ENCODE data around the gene TMEM169.
A peak's percentile ranks its signal among the peaks of the same experiment; 100 is the strongest.

Gene TMEM169

GRCh38 chr2:216081487-216082116, at the start of gene TMEM169, which contains the start of gene PECR:
TMEM169 (plus strand) TSS chr2:216081919; CDS start chr2:216095964, 14,045 bp downstream.
PECR (minus strand) TSS chr2:216081809; CDS start chr2:216081741, 68 bp downstream.
- Histone ChIP-seq H3K9me3 (ENCODE audit: control insufficient read depth, low read length) (no peaks in the 10 kb centered on the region), H3K36me3 (ENCODE audit: control insufficient read depth, insufficient read depth, low read length, severe bottlenecking) (no peaks in the 10 kb centered on the region), H3K9ac (ENCODE audit: low read length) (peak within 1 kb of the TSS; percentile 95), H3K27me3 (replicated peaks; ENCODE audit: control insufficient read depth, insufficient read depth, low read length) (no peaks in the 10 kb centered on the region), H3K4me3 (ENCODE audit: low read length) (peak within 1 kb of the TSS; percentile 93), H3K4me1 (ENCODE audit: control insufficient read depth, insufficient read depth, low read length) (peaks cover 18% of the 10 kb centered on the region)
- peak; percentile 85 for DNase-seq (ENCODE audit: low read depth)

- H3K4me3 ChIP-seq (ENCODE audit: low read length) = no peak overlapping the region
- H3K4me1 ChIP-seq (ENCODE audit: control insufficient read depth, insufficient read depth, low read length) = peaks cover 13% of the 10 kb centered on the region
- DNase-seq (ENCODE audit: low read depth) = peak; percentile 80
- no peaks in the 10 kb centered on the region for H3K9me3 ChIP-seq (ENCODE audit: control insufficient read depth, low read length)
- peaks cover 47% of the 10 kb centered on the region for H3K36me3 ChIP-seq (ENCODE audit: control insufficient read depth, insufficient read depth, low read length, severe bottlenecking)
- no peaks in the 10 kb centered on the region for H3K27me3 ChIP-seq (replicated peaks; ENCODE audit: control insufficient read depth, insufficient read depth, low read length)
- H3K9ac ChIP-seq (ENCODE audit: low read length) = no peak overlapping the region
Observed at GRCh38 chr2:216031960-216032689, 49.6 kb upstream of the TMEM169 start.

GRCh38 chr2:216033403-216033802, 48.3 kb upstream of the TMEM169 start:
- Histone ChIP-seq H3K27me3 (replicated peaks; ENCODE audit: control insufficient read depth, insufficient read depth, low read length) (no peaks in the 10 kb centered on the region), H3K9ac (ENCODE audit: low read length) (no peak overlapping the region), H3K36me3 (ENCODE audit: control insufficient read depth, insufficient read depth, low read length, severe bottlenecking) (peaks cover 56% of the 10 kb centered on the region), H3K9me3 (ENCODE audit: control insufficient read depth, low read length) (no peaks in the 10 kb centered on the region), H3K4me1 (ENCODE audit: control insufficient read depth, insufficient read depth, low read length) (peaks cover 13% of the 10 kb centered on the region), H3K4me3 (ENCODE audit: low read length) (no peak overlapping the region)
- DNase-seq (ENCODE audit: low read depth) = no peak

- DNase-seq (ENCODE audit: low read depth) = peak; percentile 74
- H3K4me3 ChIP-seq (ENCODE audit: low read length) = no peak overlapping the region
- no peaks in the 10 kb centered on the region for H3K9me3 ChIP-seq (ENCODE audit: control insufficient read depth, low read length)
- H3K36me3 ChIP-seq (ENCODE audit: control insufficient read depth, insufficient read depth, low read length, severe bottlenecking) = peaks cover 55% of the 10 kb centered on the region
- H3K4me1 ChIP-seq (ENCODE audit: control insufficient read depth, insufficient read depth, low read length) = peaks cover 13% of the 10 kb centered on the region
- H3K27me3 ChIP-seq (replicated peaks; ENCODE audit: control insufficient read depth, insufficient read depth, low read length) = no peaks in the 10 kb centered on the region
- H3K9ac ChIP-seq (ENCODE audit: low read length) = no peak overlapping the region
Observed at GRCh38 chr2:216034065-216034464, 47.7 kb upstream of the TMEM169 start.

- H3K4me3 ChIP-seq (ENCODE audit: low read length) = no peak overlapping the region
- H3K4me1 ChIP-seq (ENCODE audit: control insufficient read depth, insufficient read depth, low read length) = no peaks in the 10 kb centered on the region
- H3K36me3 ChIP-seq (ENCODE audit: control insufficient read depth, insufficient read depth, low read length, severe bottlenecking) = peaks cover 80% of the 10 kb centered on the region
- no peak for DNase-seq (ENCODE audit: low read depth)
- H3K9me3 ChIP-seq (ENCODE audit: control insufficient read depth, low read length) = no peaks in the 10 kb centered on the region
- H3K9ac ChIP-seq (ENCODE audit: low read length) = no peak overlapping the region
- no peaks in the 10 kb centered on the region for H3K27me3 ChIP-seq (replicated peaks; ENCODE audit: control insufficient read depth, insufficient read depth, low read length)
Observed at GRCh38 chr2:216039918-216040317, 41.8 kb upstream of the TMEM169 start.

GRCh38 chr2:216041438-216041837, 40.3 kb upstream of the TMEM169 start:
- no peak for DNase-seq (ENCODE audit: low read depth)
- peaks cover 71% of the 10 kb centered on the region for H3K36me3 ChIP-seq (ENCODE audit: control insufficient read depth, insufficient read depth, low read length, severe bottlenecking)
- no peaks in the 10 kb centered on the region for H3K27me3 ChIP-seq (replicated peaks; ENCODE audit: control insufficient read depth, insufficient read depth, low read length)
- no peaks in the 10 kb centered on the region for H3K9me3 ChIP-seq (ENCODE audit: control insufficient read depth, low read length)
- no peak overlapping the region for H3K9ac ChIP-seq (ENCODE audit: low read length)
- no peaks in the 10 kb centered on the region for H3K4me1 ChIP-seq (ENCODE audit: control insufficient read depth, insufficient read depth, low read length)
- no peak overlapping the region for H3K4me3 ChIP-seq (ENCODE audit: low read length)

- Histone ChIP-seq H3K4me3 (ENCODE audit: low read length) (no peak overlapping the region), H3K4me1 (ENCODE audit: control insufficient read depth, insufficient read depth, low read length) (no peaks in the 10 kb centered on the region), H3K36me3 (ENCODE audit: control insufficient read depth, insufficient read depth, low read length, severe bottlenecking) (peaks cover 69% of the 10 kb centered on the region), H3K9me3 (ENCODE audit: control insufficient read depth, low read length) (no peaks in the 10 kb centered on the region), H3K27me3 (replicated peaks; ENCODE audit: control insufficient read depth, insufficient read depth, low read length) (no peaks in the 10 kb centered on the region), H3K9ac (ENCODE audit: low read length) (no peak overlapping the region)
- DNase-seq (ENCODE audit: low read depth) = no peak
Observed at GRCh38 chr2:216043949-216044348, 37.8 kb upstream of the TMEM169 start.

- DNase-seq (ENCODE audit: low read depth) = no peak
- Histone ChIP-seq H3K4me1 (ENCODE audit: control insufficient read depth, insufficient read depth, low read length) (no peaks in the 10 kb centered on the region), H3K9ac (ENCODE audit: low read length) (no peak overlapping the region), H3K9me3 (ENCODE audit: control insufficient read depth, low read length) (no peaks in the 10 kb centered on the region), H3K4me3 (ENCODE audit: low read length) (no peak overlapping the region), H3K27me3 (replicated peaks; ENCODE audit: control insufficient read depth, insufficient read depth, low read length) (no peaks in the 10 kb centered on the region), H3K36me3 (ENCODE audit: control insufficient read depth, insufficient read depth, low read length, severe bottlenecking) (peaks cover 69% of the 10 kb centered on the region)
Observed at GRCh38 chr2:216044883-216045486, 36.7 kb upstream of the TMEM169 start.

- peaks cover 61% of the 10 kb centered on the region for H3K36me3 ChIP-seq (ENCODE audit: control insufficient read depth, insufficient read depth, low read length, severe bottlenecking)
- H3K4me3 ChIP-seq (ENCODE audit: low read length) = no peak overlapping the region
- H3K4me1 ChIP-seq (ENCODE audit: control insufficient read depth, insufficient read depth, low read length) = no peaks in the 10 kb centered on the region
- H3K9me3 ChIP-seq (ENCODE audit: control insufficient read depth, low read length) = no peaks in the 10 kb centered on the region
- DNase-seq (ENCODE audit: low read depth) = peak; percentile 52
- H3K27me3 ChIP-seq (replicated peaks; ENCODE audit: control insufficient read depth, insufficient read depth, low read length) = no peaks in the 10 kb centered on the region
- H3K9ac ChIP-seq (ENCODE audit: low read length) = no peak overlapping the region
Observed at GRCh38 chr2:216047397-216047796, 34.3 kb upstream of the TMEM169 start.

GRCh38 chr2:216049452-216049851, 32.3 kb upstream of the TMEM169 start:
- Histone ChIP-seq H3K9ac (ENCODE audit: low read length) (no peak overlapping the region), H3K27me3 (replicated peaks; ENCODE audit: control insufficient read depth, insufficient read depth, low read length) (no peaks in the 10 kb centered on the region), H3K4me3 (ENCODE audit: low read length) (no peak overlapping the region), H3K36me3 (ENCODE audit: control insufficient read depth, insufficient read depth, low read length, severe bottlenecking) (peaks cover 45% of the 10 kb centered on the region), H3K4me1 (ENCODE audit: control insufficient read depth, insufficient read depth, low read length) (no peaks in the 10 kb centered on the region), H3K9me3 (ENCODE audit: control insufficient read depth, low read length) (no peaks in the 10 kb centered on the region)
- DNase-seq (ENCODE audit: low read depth) = no peak

- H3K4me3 ChIP-seq (ENCODE audit: low read length) = no peak overlapping the region
- no peaks in the 10 kb centered on the region for H3K27me3 ChIP-seq (replicated peaks; ENCODE audit: control insufficient read depth, insufficient read depth, low read length)
- H3K36me3 ChIP-seq (ENCODE audit: control insufficient read depth, insufficient read depth, low read length, severe bottlenecking) = peaks cover 43% of the 10 kb centered on the region
- no peak overlapping the region for H3K9ac ChIP-seq (ENCODE audit: low read length)
- no peak for DNase-seq (ENCODE audit: low read depth)
- no peaks in the 10 kb centered on the region for H3K4me1 ChIP-seq (ENCODE audit: control insufficient read depth, insufficient read depth, low read length)
- no peaks in the 10 kb centered on the region for H3K9me3 ChIP-seq (ENCODE audit: control insufficient read depth, low read length)
Observed at GRCh38 chr2:216051350-216051749, 30.4 kb upstream of the TMEM169 start.
